Measurements from ENCODE around the gene CATSPERD.

Gene CATSPERD

DNA sequence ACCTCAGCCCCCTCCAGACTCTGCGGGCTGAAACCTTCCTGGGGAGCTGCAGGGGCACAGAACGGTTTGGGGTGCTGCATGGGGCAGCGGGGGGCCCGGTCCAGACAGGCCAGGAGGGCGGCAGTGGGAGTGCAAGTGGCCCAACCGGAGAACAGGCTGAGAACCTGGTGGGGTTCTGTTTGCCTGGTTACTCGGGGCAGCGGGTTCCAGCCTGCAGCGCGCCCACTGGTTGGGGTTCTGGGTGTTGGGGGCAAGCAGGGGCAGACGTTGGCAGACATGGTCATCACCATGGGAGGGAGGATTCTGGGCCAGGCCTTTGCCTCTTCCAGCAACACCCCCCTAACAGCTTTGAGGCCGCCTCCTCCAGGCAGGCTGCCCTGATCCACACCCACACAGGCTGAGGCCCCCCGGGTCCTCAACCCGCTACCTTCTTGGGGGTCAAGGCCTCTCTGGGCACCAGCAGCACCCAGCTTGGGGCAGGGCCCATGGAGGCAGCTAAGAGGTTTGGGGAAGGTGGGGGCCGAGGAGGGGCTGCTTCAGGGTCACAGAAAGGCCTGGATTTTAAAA is 64.2 kb downstream of the CATSPERD start, which contains the start of gene PRR22:
TSS of gene PRR22 (minus strand) at position 166 of the 567 bp plus-strand sequence. CDS start at position 80, 86 bp downstream.
- no peak for DNase-seq (ENCODE audit: low read depth in 1 of 2, low spot score in 1 of 2)

DNA sequence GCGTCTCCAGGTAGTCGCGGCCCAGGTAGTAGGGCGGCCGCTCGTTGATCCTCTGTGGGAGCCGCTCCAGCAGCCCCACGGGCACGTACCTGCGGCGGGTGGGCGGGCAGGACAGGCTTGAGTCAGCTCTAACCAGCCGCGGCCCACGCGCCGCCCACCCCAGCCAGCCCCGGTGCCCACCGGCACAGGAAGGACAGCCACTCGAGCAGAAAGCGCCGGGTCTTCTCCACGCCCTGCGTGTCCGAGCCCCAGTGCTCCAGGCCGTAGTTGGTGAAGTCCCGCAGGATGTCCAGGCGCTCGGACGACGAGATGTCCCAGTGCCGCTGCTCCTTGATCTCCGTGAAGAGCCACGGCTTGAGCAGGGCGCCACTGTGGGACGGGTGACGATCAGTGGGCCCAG is 65.0 kb downstream of the CATSPERD start:
- no peak for DNase-seq (ENCODE audit: low read depth in 1 of 2, low spot score in 1 of 2)

DNA sequence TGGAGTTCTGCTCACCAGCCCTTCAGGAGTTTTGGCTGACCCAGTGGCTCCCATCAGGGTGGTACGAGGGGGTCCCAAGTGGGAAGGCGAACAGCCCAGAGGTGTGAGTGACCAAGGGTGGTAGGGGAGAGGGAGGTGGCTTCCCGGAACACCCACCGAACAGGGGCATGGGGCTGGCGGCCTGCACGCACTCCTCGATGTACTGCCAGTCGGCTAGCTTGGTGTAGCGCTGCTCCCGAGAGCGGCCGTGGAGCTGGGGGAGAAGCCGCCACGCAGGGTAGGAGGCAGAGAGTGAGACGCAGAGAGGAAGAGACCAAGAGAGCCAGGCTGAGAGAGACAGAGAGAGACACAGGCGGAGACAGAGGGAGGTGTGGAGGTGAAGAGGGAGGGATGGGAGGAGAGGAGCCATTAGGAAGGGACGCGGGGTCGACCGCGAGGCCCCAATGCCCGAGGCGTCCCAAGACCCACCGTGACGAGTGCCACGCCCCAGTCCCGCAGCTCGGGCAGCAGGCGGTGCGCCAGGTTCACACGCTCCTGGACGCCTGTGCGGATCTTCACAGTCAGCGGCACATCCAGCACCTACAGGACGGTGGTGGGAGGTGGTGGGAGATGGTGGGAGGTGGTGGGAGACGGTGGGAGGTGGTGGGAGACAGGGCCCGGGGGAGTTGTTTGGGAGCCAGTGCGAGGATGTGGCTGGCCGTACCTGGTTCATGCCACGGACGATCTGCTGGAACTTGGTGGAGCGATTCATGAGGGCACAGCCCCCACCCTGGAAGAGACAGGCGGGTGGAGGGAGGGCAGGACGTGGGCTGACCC is 66.4 kb downstream of the CATSPERD start:
- DNase-seq (ENCODE audit: low read depth in 1 of 2, low spot score in 1 of 2), result no peak

DNA sequence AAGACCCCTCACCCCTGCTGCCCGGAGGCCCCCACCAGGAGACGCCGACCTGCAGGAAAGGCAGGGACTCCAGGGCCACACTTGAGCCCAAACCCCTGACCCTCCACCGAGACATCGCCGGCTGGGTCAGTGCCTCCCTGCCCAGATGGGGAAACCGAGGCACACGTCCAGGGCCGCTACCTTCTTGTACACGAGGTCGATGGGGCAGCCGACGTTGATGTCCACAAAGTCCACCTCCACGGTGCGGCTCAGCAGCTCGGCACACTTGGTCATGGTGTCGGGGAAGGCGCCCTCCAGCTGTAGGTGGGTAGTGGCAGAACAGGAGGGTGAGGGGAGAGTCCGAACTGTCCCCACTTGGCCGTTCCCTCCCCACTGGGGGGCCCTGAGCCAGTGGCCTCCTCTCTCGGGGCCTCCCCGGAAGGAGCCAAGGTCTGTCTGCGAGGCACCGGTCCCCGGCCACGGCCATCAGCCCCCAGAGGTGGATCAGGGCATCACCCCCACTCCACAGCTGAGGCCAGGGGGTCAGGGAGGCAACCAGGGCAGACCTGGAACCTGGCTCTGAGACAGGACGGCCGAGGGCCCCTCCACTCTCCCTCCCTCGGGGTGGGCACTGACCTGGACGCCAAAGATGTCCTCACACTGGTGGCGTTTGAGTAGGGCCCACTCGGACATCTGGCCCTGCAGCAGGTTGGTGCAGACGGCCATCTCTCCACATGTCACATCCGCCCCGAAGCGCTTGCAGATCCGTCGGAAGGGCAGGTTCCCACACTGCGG is 67.2 kb downstream of the CATSPERD start:
- no peak for DNase-seq (ENCODE audit: low read depth in 1 of 2, low spot score in 1 of 2)

GRCh38 chr19:5788422-5788821 is 68.0 kb downstream of the CATSPERD start:
- DNase-seq (ENCODE audit: low read depth in 1 of 2, low spot score in 1 of 2), result no peak

DNA sequence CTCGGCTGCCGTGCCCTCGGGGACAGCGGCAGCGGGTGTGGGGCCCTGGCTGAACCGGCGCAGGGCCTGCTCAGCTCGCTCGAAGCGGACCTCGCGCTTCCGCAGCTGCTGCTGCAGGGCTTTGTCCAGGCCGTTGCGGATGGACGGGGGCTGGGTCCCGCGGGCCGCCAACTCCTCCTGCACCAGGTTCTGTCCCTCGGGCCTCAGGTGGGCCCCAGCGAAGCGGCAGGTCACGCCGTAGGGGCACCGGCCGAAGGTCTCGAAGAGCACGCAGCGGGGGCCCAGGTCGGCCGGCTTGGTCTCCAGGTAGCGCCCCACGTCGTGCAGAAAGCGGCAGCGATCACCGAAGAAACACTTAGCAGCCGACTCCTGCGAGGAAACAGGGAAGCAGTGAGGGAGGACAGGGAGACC is 68.9 kb downstream of the CATSPERD start:
- no peak for DNase-seq (ENCODE audit: low read depth in 1 of 2, low spot score in 1 of 2)

- no peak for DNase-seq (ENCODE audit: low read depth in 1 of 2, low spot score in 1 of 2)
Observed at GRCh38 chr19:5789886-5790558, 69.6 kb downstream of the CATSPERD start.

GRCh38 chr19:5790559-5791520 is 70.4 kb downstream of the CATSPERD start, which contains the start of gene DUS3L:
Gene DUS3L, minus strand, starts transcription at chr19:5791163. Its CDS starts 22 bp downstream, at chr19:5791141.
- peak; percentile 88 to 92 for DNase-seq (ENCODE audit: low read depth in 1 of 2, low spot score in 1 of 2)

DNA sequence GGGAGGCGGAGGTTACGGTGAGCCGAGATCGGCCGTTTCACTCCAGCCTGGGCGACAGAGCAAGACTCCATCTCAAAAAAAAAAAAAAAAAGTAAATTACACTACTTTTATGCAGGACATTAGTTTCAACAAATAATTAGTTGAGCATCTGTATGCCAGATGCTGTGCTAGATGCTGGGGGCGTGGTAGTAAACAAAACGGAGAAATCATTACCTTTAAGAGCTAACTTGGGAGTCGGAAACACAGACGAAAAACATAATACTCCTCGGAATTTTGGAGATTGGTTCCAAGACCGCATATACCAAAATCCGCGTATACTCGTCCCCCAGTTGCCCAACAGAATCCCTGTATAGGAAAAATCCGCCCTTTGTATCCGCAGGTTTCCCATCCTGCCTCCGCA is 71.8 kb downstream of the CATSPERD start:
- no peak for DNase-seq (ENCODE audit: low read depth in 1 of 2, low spot score in 1 of 2)

- no peak for DNase-seq (ENCODE audit: low read depth in 1 of 2, low spot score in 1 of 2)
Observed at GRCh38 chr19:5793188-5793587, 72.8 kb downstream of the CATSPERD start.

- no peak for DNase-seq (ENCODE audit: low read depth in 1 of 2, low spot score in 1 of 2)
Observed at GRCh38 chr19:5795382-5795919, 75.0 kb downstream of the CATSPERD start.

DNA sequence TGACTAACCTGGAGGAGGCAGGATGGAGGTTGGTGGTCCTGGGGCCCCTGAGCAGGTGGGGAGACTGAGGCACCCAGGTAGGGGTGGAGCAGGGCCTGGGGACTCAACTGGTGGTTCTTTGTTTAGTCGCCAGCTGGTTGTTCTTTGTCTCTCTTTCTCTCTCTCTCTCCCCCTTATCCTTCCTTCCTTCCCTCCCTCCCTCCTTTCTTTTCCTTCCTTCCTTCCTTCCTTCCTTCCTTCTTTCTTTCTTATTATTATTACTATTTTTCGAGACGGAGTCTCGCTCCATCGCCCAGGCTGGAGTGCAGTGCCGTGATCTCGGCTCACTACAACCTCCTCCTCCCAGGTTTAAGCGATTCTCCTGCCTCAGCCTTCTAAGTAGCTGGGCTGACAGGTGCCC is 77.8 kb downstream of the CATSPERD start:
- no peak for DNase-seq (ENCODE audit: low read depth in 1 of 2, low spot score in 1 of 2)

- no peak for DNase-seq (ENCODE audit: low read depth in 1 of 2, low spot score in 1 of 2)
Observed at GRCh38 chr19:5799247-5800241, 79.1 kb downstream of the CATSPERD start.

DNA sequence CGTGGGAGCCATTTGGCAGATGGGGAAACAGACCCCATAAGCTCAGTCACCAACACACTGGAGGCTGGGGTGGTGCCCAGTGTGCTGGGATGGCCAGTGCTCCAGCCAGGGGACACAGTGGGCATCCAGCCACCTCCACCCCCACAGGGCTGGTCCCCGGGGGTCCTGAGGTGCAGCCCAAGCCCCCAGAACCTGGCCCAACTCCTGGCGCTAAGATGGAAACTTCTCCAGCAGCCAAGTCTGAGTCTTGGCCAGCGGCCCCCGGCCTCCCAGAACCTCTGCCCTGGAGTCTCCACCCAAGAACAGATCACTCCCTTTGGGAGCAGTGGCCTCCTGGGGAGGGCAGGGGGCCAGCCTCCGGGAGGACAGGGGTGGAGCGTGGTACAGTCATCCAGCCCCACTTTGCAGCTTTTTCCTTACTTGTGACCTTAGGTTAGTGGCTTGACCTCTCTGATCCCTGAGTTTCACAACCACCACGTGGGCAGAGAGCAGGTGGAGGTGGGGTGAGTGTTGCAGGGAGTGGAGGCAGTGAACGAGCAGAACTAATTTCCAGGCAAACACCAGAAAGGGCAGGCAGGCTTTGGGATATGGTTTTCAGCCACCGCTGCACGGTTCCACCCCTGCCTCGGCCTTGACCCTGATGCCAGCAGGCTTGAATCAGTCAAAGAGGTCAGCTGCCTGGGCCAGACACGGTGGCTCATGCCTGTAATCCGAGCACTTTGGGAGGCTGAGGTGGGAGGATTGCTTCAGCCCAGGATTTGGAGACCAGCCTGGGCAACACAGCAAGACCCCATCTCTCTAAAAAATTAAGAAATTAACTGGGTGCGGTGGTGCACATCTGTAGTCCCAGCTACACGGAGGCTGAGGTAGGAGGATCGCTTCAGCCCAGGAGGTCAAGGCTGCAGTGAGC is 80.2 kb downstream of the CATSPERD start:
- DNase-seq (ENCODE audit: low read depth in 1 of 2, low spot score in 1 of 2), result no peak

- no peak for DNase-seq (ENCODE audit: low read depth in 1 of 2, low spot score in 1 of 2)
Observed at GRCh38 chr19:5801796-5802619, 81.6 kb downstream of the CATSPERD start.

DNA sequence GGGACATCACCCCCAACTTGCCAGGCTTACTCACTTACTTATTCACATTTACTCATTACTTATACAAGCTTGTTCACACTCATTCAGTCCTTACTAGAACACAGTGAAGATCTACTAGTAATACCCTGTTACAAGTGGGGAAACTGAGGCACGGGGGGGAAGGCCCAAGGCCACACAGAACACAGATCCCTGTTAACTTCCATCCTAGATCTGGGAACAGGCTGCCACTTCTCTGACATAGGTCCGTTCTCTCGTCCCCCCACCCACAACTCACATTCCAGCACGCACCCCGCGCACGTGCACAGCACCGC is 83.0 kb downstream of the CATSPERD start:
- no peak for DNase-seq (ENCODE audit: low read depth in 1 of 2, low spot score in 1 of 2)

All from activated T-helper 1 cell treated with anti-CD3 and anti-CD28 coated beads, Interleukin-2, amount 50 U/mL, for 16 hours (primary cell).